A375 (cell line): Measurements from ENCODE around the gene TRPC6. TPM values are rescaled to one million over a fixed set of nuclear protein-coding genes. Genes with fewer than 3 reads are reported as not detected.

ENCODE experiments used
- small RNA-seq: library from RNA; depleted of rRNA; stranded (forward); fragments of <200 nt; gene quantifications from one replicate; pipeline ENCODE3, GENCODE V24; 2014
- total RNA-seq: library from RNA; depleted of rRNA; stranded (reverse); fragments of >200 nt; shearing (Covaris generic); gene quantifications from 2 replicates; pipeline ENCODE4 v1.2.3, GENCODE V29; 2014; rRNA removed

The TRPC6 gene
- not detected in 2 replicates for total RNA-seq

DNA sequence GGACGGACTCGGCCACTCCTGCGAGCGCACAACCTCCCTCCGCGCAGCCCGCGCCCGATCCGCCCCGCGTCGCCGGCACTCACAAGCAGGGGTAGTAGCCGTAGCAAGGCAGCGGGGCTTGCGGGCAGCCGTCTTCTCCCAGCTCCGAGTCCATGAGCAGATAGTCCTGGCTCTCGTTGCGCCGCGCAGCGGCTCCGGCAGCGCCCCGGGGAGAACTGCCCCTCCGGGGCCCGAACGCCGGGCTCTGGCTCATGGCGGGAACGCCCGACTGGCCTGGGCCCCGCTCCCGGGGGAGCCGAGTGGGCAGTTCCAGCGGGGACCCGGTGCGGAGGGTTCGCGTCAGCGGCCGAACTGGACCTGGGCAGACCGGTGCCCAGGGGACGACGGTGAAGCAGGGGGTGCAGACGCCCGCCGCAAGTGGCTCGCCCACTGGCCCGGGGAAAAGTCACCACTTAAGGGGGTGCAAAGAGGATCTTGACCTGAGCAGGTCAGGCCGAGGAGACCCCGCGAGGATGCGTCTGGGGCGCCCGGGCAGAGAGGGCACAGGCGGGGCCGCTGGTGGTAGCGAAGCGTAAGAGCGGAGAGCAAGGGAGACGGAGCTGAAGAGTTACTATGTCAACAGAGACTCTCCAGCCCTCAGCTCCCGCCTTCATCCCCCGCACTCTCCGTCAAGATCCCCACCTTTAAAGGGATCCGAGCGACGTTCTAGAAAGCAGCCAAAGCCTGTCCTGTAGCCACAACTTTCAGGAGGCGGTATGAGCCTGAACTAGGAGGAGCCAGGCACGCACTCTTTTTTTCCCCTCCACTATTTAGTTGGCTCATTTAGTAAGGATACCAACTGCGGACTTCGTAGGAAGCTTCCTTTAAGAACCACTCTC lies at the start of gene TRPC6:
Gene TRPC6, minus strand, starts transcription at position 757 of the 878 bp plus-strand sequence. Its CDS starts 504 bp downstream, at position 253.

Small RNA genes within 50 kb of the gene (small RNA-seq; reads per million reads assigned to genes)
- not detected for gene MIR3920
